ENCODE measurements around the gene KRT20.

GRCh38 chr17:40878044-40878443 is 7.0 kb downstream of the KRT20 start:
- TF ChIP-seq POLR2A (IDR thresholded peaks at IDR 0.05): no peak
- TF ChIP-seq, protein P1, sequence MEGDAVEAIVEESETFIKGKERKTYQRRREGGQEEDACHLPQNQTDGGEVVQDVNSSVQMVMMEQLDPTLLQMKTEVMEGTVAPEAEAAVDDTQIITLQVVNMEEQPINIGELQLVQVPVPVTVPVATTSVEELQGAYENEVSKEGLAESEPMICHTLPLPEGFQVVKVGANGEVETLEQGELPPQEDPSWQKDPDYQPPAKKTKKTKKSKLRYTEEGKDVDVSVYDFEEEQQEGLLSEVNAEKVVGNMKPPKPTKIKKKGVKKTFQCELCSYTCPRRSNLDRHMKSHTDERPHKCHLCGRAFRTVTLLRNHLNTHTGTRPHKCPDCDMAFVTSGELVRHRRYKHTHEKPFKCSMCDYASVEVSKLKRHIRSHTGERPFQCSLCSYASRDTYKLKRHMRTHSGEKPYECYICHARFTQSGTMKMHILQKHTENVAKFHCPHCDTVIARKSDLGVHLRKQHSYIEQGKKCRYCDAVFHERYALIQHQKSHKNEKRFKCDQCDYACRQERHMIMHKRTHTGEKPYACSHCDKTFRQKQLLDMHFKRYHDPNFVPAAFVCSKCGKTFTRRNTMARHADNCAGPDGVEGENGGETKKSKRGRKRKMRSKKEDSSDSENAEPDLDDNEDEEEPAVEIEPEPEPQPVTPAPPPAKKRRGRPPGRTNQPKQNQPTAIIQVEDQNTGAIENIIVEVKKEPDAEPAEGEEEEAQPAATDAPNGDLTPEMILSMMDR (IDR thresholded peaks at IDR 0.05): no peak
